ENCODE results near the gene MBOAT2. TPM values are rescaled to one million over a fixed set of nuclear protein-coding genes. Genes with fewer than 3 reads are reported as not detected.

Gene MBOAT2
- total RNA-seq, 2 donors from 2014 or later: 5.2 to 5.8 TPM

- no peaks in the 10 kb centered on the region for H3K4me1 ChIP-seq
Observed at GRCh38 chr2:9030841-9031240, 27.4 kb upstream of the MBOAT2 start.

GRCh38 chr2:9030190-9030589 lies 26.7 kb upstream of the MBOAT2 start:
- Histone ChIP-seq H3K9me3 (no peaks in the 10 kb centered on the region), H3K36me3 (no peaks in the 10 kb centered on the region), H3K27me3 (no peaks in the 10 kb centered on the region), H3K4me1 (no peaks in the 10 kb centered on the region), H3K4me3 (no peak overlapping the region), H3K27ac (no peak overlapping the region)
- no peak for DNase-seq (ENCODE audit: low spot score)
- no peak for TF ChIP-seq CTCF (IDR thresholded peaks at IDR 0.05)

More at GRCh38 chr2:9030841-9031240, 27.4 kb upstream of the MBOAT2 start:
- DNase-seq (ENCODE audit: low spot score): no peak
- no peaks in the 10 kb centered on the region for H3K36me3 ChIP-seq
- no peaks in the 10 kb centered on the region for H3K9me3 ChIP-seq
- TF ChIP-seq CTCF (IDR thresholded peaks at IDR 0.05): no peak
- H3K4me3 ChIP-seq: no peak overlapping the region
- no peak overlapping the region for H3K27ac ChIP-seq
- H3K27me3 ChIP-seq: no peaks in the 10 kb centered on the region

GRCh38 chr2:9029721-9030120 lies 26.2 kb upstream of the MBOAT2 start:
- H3K27ac ChIP-seq: no peak overlapping the region
- H3K36me3 ChIP-seq: no peaks in the 10 kb centered on the region
- DNase-seq (ENCODE audit: low spot score): no peak
- no peaks in the 10 kb centered on the region for H3K27me3 ChIP-seq
- H3K4me3 ChIP-seq: no peak overlapping the region
- TF ChIP-seq CTCF (IDR thresholded peaks at IDR 0.05): no peak
- H3K9me3 ChIP-seq: no peaks in the 10 kb centered on the region
- H3K4me1 ChIP-seq: no peaks in the 10 kb centered on the region

GRCh38 chr2:9027884-9028283 lies 24.4 kb upstream of the MBOAT2 start:
- DNase-seq (ENCODE audit: low spot score): no peak
- Histone ChIP-seq H3K27me3 (no peaks in the 10 kb centered on the region), H3K36me3 (no peaks in the 10 kb centered on the region), H3K4me1 (no peaks in the 10 kb centered on the region), H3K9me3 (no peaks in the 10 kb centered on the region), H3K4me3 (no peak overlapping the region), H3K27ac (no peak overlapping the region)
- TF ChIP-seq CTCF (IDR thresholded peaks at IDR 0.05): no peak

- no peak for TF ChIP-seq CTCF (IDR thresholded peaks at IDR 0.05)
- no peak for DNase-seq (ENCODE audit: low spot score)
- no peaks in the 10 kb centered on the region for H3K9me3 ChIP-seq
- H3K4me3 ChIP-seq: no peak overlapping the region
- no peaks in the 10 kb centered on the region for H3K4me1 ChIP-seq
- H3K27ac ChIP-seq: no peak overlapping the region
- no peaks in the 10 kb centered on the region for H3K27me3 ChIP-seq
- H3K36me3 ChIP-seq: no peaks in the 10 kb centered on the region
Observed at GRCh38 chr2:9025746-9026145, 22.3 kb upstream of the MBOAT2 start.

- Histone ChIP-seq H3K27me3 (no peaks in the 10 kb centered on the region), H3K36me3 (no peaks in the 10 kb centered on the region), H3K27ac (no peak overlapping the region), H3K4me3 (no peak overlapping the region), H3K9me3 (no peaks in the 10 kb centered on the region), H3K4me1 (no peaks in the 10 kb centered on the region)
- no peak for TF ChIP-seq CTCF (IDR thresholded peaks at IDR 0.05)
- DNase-seq (ENCODE audit: low spot score): no peak
Observed at GRCh38 chr2:9024575-9024974, 21.1 kb upstream of the MBOAT2 start.

Data from right atrium auricular region (tissue), 2 donors.